Osteocyte (in vitro differentiated cells): ENCODE results near the gene RBBP6. TPM values are rescaled to one million over a fixed set of nuclear protein-coding genes. Genes with fewer than 3 reads are reported as not detected.

Experiments
- DNase-seq: peaks from one replicate; pipeline ENCODE4 v3.0.0; 2021; ENCODE audit warnings: mixed read lengths; ENCODE audit not compliant: unreplicated experiment; ENCODE audit errors: extremely low spot score
- H3K27ac Mint-ChIP-seq: one replicate; pipeline ENCODE4 v1.8.0; 2021; ENCODE audit warnings: mild to moderate bottlenecking, mixed read lengths; ENCODE audit not compliant: unreplicated experiment
- H3K27me3 Mint-ChIP-seq: one replicate; pipeline ENCODE4 v1.8.0; 2021; ENCODE audit warnings: mixed read lengths; ENCODE audit not compliant: unreplicated experiment
- H3K36me3 Mint-ChIP-seq: one replicate; pipeline ENCODE4 v1.8.0; 2021; ENCODE audit warnings: mixed read lengths; ENCODE audit not compliant: unreplicated experiment
- H3K4me1 Mint-ChIP-seq: one replicate; pipeline ENCODE4 v1.8.0; 2021; ENCODE audit warnings: mixed read lengths; ENCODE audit not compliant: unreplicated experiment
- H3K4me3 Mint-ChIP-seq: one replicate; pipeline ENCODE4 v1.8.0; 2021; ENCODE audit warnings: mild to moderate bottlenecking, moderate library complexity, mixed read lengths; ENCODE audit not compliant: unreplicated experiment
- H3K9me3 Mint-ChIP-seq: one replicate; pipeline ENCODE4 v1.8.0; 2021; ENCODE audit warnings: mixed read lengths; ENCODE audit not compliant: unreplicated experiment
- total RNA-seq: library from RNA; stranded (reverse); gene quantifications from 2 replicates; pipeline ENCODE4 v1.2.1, GENCODE V29; 2021
- TF ChIP-seq, protein P1 (sequence below): fragments of 200-600 bp; sonication (generic); IDR thresholded peaks from 2 replicates; pipeline ENCODE4 v1.5.0; 2021; ENCODE audit warnings: antibody characterized with exemption, mild to moderate bottlenecking, moderate library complexity

Gene RBBP6
- total RNA-seq, 1 donor from 2014 or later = 54.6 TPM

DNA sequence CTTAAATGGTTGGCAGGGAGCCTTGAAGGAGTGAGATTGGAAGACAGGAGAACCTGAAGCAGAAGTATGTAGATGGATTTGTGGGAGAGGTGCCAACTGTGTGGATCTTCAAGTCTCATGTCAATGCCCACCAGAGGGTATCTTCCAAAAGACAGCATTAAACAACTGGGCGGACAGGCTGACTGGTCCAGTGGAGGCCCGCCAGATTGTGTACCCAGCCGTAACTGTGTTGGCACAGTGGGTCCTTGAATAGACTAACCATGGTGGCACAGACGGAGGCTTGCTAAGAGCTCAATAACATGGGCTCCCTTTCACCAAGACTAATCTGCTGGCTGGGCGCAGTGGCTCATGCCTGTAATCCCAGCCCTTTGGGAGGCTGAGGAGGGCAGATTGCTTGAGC lies 24.2 kb upstream of the RBBP6 start:
- H3K27me3 Mint-ChIP-seq = peaks cover 23% of the 10 kb centered on the region
- TF ChIP-seq, protein P1, sequence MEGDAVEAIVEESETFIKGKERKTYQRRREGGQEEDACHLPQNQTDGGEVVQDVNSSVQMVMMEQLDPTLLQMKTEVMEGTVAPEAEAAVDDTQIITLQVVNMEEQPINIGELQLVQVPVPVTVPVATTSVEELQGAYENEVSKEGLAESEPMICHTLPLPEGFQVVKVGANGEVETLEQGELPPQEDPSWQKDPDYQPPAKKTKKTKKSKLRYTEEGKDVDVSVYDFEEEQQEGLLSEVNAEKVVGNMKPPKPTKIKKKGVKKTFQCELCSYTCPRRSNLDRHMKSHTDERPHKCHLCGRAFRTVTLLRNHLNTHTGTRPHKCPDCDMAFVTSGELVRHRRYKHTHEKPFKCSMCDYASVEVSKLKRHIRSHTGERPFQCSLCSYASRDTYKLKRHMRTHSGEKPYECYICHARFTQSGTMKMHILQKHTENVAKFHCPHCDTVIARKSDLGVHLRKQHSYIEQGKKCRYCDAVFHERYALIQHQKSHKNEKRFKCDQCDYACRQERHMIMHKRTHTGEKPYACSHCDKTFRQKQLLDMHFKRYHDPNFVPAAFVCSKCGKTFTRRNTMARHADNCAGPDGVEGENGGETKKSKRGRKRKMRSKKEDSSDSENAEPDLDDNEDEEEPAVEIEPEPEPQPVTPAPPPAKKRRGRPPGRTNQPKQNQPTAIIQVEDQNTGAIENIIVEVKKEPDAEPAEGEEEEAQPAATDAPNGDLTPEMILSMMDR = no peak
- H3K36me3 Mint-ChIP-seq = no peaks in the 10 kb centered on the region
- H3K9me3 Mint-ChIP-seq = no peaks in the 10 kb centered on the region
- H3K4me1 Mint-ChIP-seq = peaks cover 2% of the 10 kb centered on the region
- H3K4me3 Mint-ChIP-seq = no peak overlapping the region
- no peak for DNase-seq
- no peak overlapping the region for H3K27ac Mint-ChIP-seq

DNA sequence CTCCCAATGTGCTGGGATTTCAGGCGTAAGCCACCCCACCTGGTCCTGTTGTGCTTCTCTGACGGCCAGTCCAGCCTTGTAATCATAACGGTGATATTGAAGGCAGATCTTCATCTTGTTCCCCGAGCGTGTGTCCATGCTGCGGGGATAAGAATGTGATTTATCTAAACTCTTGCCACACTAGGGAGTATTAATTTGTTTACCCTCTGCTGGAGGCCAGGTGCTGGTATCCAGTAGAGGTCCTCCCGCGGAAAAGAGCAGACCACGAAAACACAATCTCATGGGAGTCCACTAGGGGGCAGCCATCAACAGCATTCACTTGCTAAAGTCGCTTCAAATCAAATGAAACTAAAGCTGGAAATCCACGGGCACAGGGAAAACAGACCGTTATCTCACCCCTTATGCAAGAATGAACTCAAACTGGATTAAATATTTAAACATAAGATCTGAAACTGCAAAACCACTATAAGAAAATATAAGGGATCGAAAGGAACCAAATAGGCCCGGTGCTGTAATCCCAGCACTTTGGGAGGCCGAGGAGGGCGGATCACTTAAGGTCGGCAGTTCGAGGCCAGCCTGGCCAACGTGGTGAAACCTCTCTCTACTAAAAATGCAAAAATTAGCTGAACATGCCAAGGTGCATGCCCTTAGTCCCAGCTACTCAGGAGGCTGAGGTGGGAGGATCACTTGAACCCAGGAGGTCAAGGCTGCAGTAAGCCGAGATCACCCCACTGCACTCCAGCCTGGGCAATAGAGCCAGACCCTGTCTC lies 22.3 kb upstream of the RBBP6 start:
- Mint-ChIP-seq H3K27ac (no peak overlapping the region), H3K27me3 (peaks cover 16% of the 10 kb centered on the region), H3K4me3 (peak overlapping the region; percentile 38), H3K36me3 (no peaks in the 10 kb centered on the region), H3K9me3 (no peaks in the 10 kb centered on the region), H3K4me1 (peaks cover 2% of the 10 kb centered on the region)
- TF ChIP-seq, protein P1 = peak; percentile 93
- peak; percentile 91 for DNase-seq

GRCh38 chr16:24518498-24518897 lies 20.9 kb upstream of the RBBP6 start:
- no peaks in the 10 kb centered on the region for H3K9me3 Mint-ChIP-seq
- no peaks in the 10 kb centered on the region for H3K36me3 Mint-ChIP-seq
- H3K4me1 Mint-ChIP-seq = peaks cover 2% of the 10 kb centered on the region
- H3K27me3 Mint-ChIP-seq = peaks cover 16% of the 10 kb centered on the region
- TF ChIP-seq, protein P1 = no peak
- DNase-seq = no peak
- H3K27ac Mint-ChIP-seq = no peak overlapping the region
- no peak overlapping the region for H3K4me3 Mint-ChIP-seq

DNA sequence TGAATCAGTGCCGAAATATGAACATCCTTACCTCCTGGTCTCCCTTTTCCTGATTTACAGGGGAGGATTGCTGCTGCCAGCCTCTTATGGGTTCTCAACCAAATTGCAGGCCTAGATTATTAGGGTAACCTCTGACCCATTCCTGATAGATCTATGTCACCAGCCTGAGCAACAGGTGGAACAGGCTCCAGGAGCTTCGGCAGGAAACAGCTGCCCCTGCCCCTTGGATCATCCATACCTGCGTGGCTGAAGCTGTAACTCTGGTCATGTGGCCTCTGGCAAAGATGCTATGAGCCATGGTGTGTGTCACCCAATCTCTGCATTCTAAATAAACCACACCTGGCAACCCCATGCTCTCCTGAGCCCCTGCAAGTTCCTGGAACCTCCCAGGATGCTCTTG lies 18.4 kb upstream of the RBBP6 start:
- H3K27me3 Mint-ChIP-seq = peaks cover 19% of the 10 kb centered on the region
- TF ChIP-seq, protein P1 = no peak
- no peak for DNase-seq
- peaks cover 2% of the 10 kb centered on the region for H3K4me1 Mint-ChIP-seq
- no peaks in the 10 kb centered on the region for H3K9me3 Mint-ChIP-seq
- H3K36me3 Mint-ChIP-seq = no peaks in the 10 kb centered on the region
- H3K4me3 Mint-ChIP-seq = no peak overlapping the region
- no peak overlapping the region for H3K27ac Mint-ChIP-seq

DNA sequence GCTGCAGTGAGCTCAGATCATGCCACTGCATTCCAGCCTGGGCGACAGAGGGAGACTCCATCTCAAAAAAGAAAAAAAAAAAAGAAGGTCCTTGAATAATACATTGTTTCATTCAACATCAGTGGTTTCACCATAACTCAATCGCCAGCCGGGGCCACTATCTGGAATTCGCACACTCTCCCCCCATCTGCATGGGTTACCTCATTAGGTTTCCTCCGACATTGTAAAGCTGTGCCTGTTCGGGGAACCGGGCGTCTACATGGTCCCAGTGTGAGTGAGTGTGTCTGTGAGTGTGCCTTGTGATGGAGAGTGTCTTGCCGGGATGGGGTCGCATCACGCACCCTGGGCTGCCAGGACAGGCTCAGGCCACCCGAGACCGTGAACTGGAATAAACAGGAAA lies 16.6 kb upstream of the RBBP6 start:
- no peak for DNase-seq
- Mint-ChIP-seq H3K27me3 (peaks cover 17% of the 10 kb centered on the region), H3K4me3 (no peak overlapping the region), H3K4me1 (no peaks in the 10 kb centered on the region), H3K36me3 (no peaks in the 10 kb centered on the region), H3K9me3 (no peaks in the 10 kb centered on the region), H3K27ac (no peak overlapping the region)
- TF ChIP-seq, protein P1 = no peak
